Measurements from ENCODE around the gene VPS33B. TPM values are rescaled to one million over a fixed set of nuclear protein-coding genes. Genes with fewer than 3 reads are reported as not detected.

Gene VPS33B
- total and polyA plus RNA-seq, 4 donors: 1.3 to 8.9 (median 4.5) TPM

DNA sequence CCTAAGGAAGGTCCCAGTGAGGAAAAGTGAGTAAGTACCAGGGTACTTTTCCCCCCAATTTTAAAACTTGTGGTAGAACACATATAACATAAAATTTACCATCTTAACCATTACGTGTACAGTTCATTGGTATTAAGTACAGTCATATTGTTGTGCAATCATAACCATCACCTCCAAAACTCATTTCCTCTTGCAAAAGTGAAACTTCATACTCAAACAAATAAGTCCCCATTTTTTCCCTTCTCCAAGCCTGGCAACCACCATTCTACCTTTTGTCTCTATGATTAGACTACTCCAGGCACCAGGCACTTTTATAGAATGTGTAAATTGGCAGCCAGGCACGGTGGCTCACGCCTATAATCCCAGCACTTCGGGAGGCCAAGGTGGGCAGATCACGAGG lies 40.3 kb downstream of the VPS33B start:
- H3K4me3 ChIP-seq (ENCODE audit: low read depth in 1 of 3, low read length in 3 of 3): no peak overlapping the region
- TF ChIP-seq HNF4A (conservative IDR thresholded peaks at IDR 0.05) (no peak), GABPA (IDR thresholded peaks at IDR 0.05 in 1 of 2, conservative IDR thresholded peaks at IDR 0.05 in 1 of 2) (no peak), TAF1 (conservative IDR thresholded peaks at IDR 0.05) (no peak), FOXA1 (IDR thresholded peaks at IDR 0.05) (no peak), RAD21 (IDR thresholded peaks at IDR 0.05) (no peak), NR2F2 (IDR thresholded peaks at IDR 0.05) (no peak), FOXA2 (IDR thresholded peaks at IDR 0.05) (no peak), JUND (IDR thresholded peaks at IDR 0.05) (no peak), HNF4G (IDR thresholded peaks at IDR 0.05) (no peak), YY1 (IDR thresholded peaks at IDR 0.05) (no peak), RXRA (IDR thresholded peaks at IDR 0.05) (no peak), SP1 (IDR thresholded peaks at IDR 0.05) (no peak)
- TF ChIP-seq, protein P1, sequence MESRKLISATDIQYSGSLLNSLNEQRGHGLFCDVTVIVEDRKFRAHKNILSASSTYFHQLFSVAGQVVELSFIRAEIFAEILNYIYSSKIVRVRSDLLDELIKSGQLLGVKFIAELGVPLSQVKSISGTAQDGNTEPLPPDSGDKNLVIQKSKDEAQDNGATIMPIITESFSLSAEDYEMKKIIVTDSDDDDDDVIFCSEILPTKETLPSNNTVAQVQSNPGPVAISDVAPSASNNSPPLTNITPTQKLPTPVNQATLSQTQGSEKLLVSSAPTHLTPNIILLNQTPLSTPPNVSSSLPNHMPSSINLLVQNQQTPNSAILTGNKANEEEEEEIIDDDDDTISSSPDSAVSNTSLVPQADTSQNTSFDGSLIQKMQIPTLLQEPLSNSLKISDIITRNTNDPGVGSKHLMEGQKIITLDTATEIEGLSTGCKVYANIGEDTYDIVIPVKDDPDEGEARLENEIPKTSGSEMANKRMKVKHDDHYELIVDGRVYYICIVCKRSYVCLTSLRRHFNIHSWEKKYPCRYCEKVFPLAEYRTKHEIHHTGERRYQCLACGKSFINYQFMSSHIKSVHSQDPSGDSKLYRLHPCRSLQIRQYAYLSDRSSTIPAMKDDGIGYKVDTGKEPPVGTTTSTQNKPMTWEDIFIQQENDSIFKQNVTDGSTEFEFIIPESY (IDR thresholded peaks at IDR 0.05): no peak
- TF ChIP-seq, protein P2, sequence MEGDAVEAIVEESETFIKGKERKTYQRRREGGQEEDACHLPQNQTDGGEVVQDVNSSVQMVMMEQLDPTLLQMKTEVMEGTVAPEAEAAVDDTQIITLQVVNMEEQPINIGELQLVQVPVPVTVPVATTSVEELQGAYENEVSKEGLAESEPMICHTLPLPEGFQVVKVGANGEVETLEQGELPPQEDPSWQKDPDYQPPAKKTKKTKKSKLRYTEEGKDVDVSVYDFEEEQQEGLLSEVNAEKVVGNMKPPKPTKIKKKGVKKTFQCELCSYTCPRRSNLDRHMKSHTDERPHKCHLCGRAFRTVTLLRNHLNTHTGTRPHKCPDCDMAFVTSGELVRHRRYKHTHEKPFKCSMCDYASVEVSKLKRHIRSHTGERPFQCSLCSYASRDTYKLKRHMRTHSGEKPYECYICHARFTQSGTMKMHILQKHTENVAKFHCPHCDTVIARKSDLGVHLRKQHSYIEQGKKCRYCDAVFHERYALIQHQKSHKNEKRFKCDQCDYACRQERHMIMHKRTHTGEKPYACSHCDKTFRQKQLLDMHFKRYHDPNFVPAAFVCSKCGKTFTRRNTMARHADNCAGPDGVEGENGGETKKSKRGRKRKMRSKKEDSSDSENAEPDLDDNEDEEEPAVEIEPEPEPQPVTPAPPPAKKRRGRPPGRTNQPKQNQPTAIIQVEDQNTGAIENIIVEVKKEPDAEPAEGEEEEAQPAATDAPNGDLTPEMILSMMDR (IDR thresholded peaks at IDR 0.05; ENCODE audit: low read depth, low read length, missing input control): no peak
- TF ChIP-seq, protein P3, sequence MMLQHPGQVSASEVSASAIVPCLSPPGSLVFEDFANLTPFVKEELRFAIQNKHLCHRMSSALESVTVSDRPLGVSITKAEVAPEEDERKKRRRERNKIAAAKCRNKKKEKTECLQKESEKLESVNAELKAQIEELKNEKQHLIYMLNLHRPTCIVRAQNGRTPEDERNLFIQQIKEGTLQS (IDR thresholded peaks at IDR 0.05): no peak
- TF ChIP-seq, protein P4, sequence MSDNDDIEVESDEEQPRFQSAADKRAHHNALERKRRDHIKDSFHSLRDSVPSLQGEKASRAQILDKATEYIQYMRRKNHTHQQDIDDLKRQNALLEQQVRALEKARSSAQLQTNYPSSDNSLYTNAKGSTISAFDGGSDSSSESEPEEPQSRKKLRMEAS (IDR thresholded peaks at IDR 0.05): no peak
- H3K4me1 ChIP-seq (ENCODE audit: control insufficient read depth in 4 of 4, insufficient read depth in 4 of 4, low read length in 3 of 4): no peaks in the 10 kb centered on the region
- H3K9me3 ChIP-seq (ENCODE audit: control insufficient read depth in 4 of 4, low read length in 3 of 4): no peaks in the 10 kb centered on the region
- DNase-seq (ENCODE audit: low spot score): no peak
- no peak overlapping the region for H3K27ac ChIP-seq (ENCODE audit: low read depth in 1 of 2, low read length in 2 of 2)
- WGBS: 95% methylated on average over 5 of the region's 5 CpGs
- no peaks in the 10 kb centered on the region for H3K36me3 ChIP-seq (ENCODE audit: control insufficient read depth in 4 of 4, insufficient read depth in 3 of 4, low read depth in 1 of 4, low read length in 3 of 4)
- no peaks in the 10 kb centered on the region for H3K27me3 ChIP-seq (ENCODE audit: control insufficient read depth in 4 of 4, insufficient read depth in 4 of 4, low read length in 3 of 4)
- H3K9ac ChIP-seq (ENCODE audit: low read depth in 1 of 2, low read length in 2 of 2): no peak overlapping the region

DNA sequence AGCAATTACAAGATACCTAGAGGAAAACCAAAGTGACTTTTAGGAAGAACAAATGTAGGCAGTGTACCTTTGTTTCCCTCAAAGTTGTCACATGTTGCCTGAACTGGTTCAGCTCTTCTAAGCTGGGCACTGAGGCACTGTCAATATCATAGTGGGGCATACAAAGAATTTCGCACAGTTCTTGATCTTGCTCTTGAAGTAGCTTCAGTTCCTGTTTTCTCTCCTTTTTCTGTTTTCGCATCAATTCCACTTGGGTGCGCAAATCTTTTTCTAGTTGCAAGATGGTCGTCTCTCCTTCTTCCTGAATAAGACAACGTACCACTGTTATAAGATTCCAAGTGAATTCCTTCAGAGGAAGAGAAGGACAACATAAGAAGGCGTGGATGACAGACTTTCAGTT lies 40.7 kb downstream of the VPS33B start:
- Histone ChIP-seq H3K9me3 (ENCODE audit: control insufficient read depth in 4 of 4, low read length in 3 of 4) (no peaks in the 10 kb centered on the region), H3K27me3 (ENCODE audit: control insufficient read depth in 4 of 4, insufficient read depth in 4 of 4, low read length in 3 of 4) (no peaks in the 10 kb centered on the region), H3K4me1 (ENCODE audit: control insufficient read depth in 4 of 4, insufficient read depth in 4 of 4, low read length in 3 of 4) (no peaks in the 10 kb centered on the region), H3K4me3 (ENCODE audit: low read depth in 1 of 3, low read length in 3 of 3) (no peak overlapping the region), H3K9ac (ENCODE audit: low read depth in 1 of 2, low read length in 2 of 2) (no peak overlapping the region), H3K36me3 (ENCODE audit: control insufficient read depth in 4 of 4, insufficient read depth in 3 of 4, low read depth in 1 of 4, low read length in 3 of 4) (no peaks in the 10 kb centered on the region), H3K27ac (ENCODE audit: low read depth in 1 of 2, low read length in 2 of 2) (no peak overlapping the region)
- TF ChIP-seq RXRA (IDR thresholded peaks at IDR 0.05) (no peak), FOXA1 (IDR thresholded peaks at IDR 0.05) (no peak), SP1 (IDR thresholded peaks at IDR 0.05) (no peak), NR2F2 (IDR thresholded peaks at IDR 0.05) (no peak), RAD21 (IDR thresholded peaks at IDR 0.05) (no peak), EGR1 (IDR thresholded peaks at IDR 0.05; ENCODE audit: low read depth in 2 of 2) (no peak), TAF1 (conservative IDR thresholded peaks at IDR 0.05) (no peak)
- TF ChIP-seq, protein P3 (IDR thresholded peaks at IDR 0.05): no peak
- TF ChIP-seq, protein P2 (IDR thresholded peaks at IDR 0.05; ENCODE audit: low read depth, low read length, missing input control): no peak
- TF ChIP-seq, protein P1 (IDR thresholded peaks at IDR 0.05): no peak
- TF ChIP-seq, protein P4 (IDR thresholded peaks at IDR 0.05): no peak
- WGBS: 91% methylated on average over 6 of the region's 6 CpGs
- no peak for DNase-seq (ENCODE audit: low spot score)
